Measurements from ENCODE around the gene SLC6A1.

SLC6A1 gene

DNA sequence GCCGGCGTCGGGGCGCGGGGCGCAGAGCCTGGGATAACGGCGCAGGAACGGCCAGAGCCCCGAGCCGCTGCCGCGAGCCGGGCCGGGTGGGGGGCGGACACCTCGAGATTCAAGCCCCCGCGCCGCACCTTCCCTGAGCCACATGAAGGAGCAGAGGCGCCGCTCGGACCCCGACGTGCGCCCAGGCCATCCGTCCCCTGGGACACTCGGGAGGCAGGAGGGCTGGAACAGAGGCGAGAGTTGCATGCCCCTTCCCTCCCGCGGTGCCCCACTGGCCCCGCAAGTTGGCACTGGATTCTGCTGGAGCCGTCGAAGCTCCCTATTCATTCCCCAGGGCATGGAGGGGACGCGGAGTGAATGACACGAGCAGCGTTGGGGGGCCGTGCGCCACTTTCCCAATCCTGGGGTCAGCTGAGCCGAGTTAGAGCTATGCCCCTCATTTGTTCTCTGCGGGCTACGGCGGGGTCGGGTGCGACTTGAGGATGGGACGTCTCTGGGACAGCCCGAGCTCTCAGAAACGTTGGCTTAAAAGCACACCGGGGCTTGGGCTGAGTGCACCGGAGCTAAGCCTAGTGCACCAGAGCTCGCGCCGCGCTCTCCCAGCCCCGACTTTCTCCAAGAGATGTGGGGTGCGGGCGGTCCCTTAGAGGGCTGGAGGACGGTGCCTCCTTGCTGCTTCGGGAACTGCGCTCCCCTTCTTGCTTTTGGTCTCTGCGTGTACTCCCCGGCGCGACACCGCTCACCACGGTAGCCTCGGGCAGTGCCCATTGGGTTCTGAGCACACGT is 588 bp downstream of the SLC6A1 start:
- no peak for DNase-seq (ENCODE audit: low read depth in 2 of 2, low spot score in 1 of 2)

DNA sequence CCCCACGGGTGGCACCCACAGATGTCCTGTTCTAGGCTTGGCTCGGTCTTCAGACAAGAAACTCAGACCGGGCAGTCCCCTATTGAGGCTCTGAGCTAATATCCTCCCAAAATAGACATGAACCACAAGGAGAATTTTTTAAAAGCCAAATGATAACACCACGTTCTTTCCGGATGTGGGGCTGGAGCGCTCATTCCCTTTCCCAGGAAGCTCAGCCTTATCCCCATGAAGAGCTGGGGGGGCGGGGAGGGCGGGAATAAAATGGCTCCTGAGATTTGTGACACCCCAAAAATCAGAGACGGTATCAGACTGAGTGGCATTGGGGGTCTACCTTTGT is 1.1 kb downstream of the SLC6A1 start:
- no peak for DNase-seq (ENCODE audit: low read depth in 2 of 2, low spot score in 1 of 2)

GRCh38 chr3:10994306-10994705 is 1.8 kb downstream of the SLC6A1 start:
- no peak for DNase-seq (ENCODE audit: low read depth in 2 of 2, low spot score in 1 of 2)

DNA sequence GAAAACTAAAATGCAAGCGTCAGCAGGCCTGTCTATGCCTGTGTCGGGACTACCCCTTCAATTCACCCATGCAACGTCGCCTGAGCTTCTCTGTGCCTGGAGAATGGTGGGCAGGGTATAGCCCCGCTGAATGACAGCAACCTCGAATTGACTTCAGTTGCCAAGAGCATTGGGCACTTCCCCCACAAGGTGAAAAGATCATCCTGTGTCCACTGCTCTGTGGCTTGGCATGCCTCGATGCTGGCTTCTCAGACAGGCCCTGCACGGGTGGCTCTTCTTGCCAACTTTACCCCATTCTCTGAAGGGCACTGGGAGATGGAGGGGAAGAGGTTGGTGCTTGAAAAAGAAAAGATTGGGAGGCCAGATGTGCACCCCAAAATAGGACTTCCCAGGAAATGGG is 3.3 kb downstream of the SLC6A1 start:
- DNase-seq (ENCODE audit: low read depth in 2 of 2, low spot score in 1 of 2), result no peak

DNA sequence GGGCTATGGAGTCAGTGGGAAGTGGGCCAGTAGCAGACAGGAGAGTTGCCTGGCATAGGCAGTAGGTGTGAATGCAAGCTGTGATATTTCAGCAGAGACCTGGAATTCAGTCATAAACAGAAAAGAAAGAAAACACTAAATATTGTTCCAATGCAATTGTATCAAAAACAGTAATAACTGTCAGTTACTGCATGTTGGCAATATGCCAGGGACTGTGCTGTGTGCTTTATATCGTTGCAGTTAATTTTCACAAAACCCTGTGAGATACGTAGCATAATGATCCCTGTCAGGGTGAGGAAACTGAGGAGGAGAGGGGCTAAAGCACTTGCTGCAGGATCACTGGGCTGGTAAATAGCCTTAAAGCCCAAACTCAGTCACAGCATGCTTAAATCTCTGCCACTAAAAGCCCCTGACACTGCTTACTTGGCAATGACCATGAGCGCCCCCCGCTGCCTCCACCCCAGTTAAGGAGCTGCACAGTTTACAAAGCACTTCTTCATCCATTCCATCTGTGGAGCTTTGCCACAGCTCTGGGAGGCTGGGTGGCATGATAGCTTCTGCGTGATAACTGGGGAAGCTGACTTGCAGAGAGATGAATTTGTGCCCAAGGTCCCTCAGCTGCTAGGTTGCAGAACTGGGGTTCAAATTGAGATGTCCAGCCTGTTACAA is 3.9 kb downstream of the SLC6A1 start:
- no peak for DNase-seq (ENCODE audit: low read depth in 2 of 2, low spot score in 1 of 2)

GRCh38 chr3:10997196-10997595 is 4.6 kb downstream of the SLC6A1 start:
- no peak for DNase-seq (ENCODE audit: low read depth in 2 of 2, low spot score in 1 of 2)

DNA sequence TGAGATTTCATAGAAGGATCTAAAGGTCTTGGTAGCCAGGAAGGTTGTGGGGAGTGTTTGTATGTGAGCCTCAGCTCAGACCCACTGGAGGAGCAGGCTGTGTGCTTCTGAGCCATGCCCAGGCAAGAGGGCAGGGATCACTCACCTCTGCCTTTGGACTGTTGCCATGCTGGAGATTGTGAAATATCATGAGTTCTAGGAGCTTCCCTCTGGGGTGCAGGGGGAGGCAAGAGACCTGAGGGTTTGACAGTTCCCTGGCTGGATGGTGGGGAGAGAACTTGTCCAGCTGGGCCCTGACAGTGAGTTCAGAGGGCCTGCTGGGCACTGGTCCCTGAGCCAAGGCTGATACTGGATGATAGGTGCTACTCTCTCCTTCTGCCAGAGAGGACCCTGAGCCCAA is 6.0 kb downstream of the SLC6A1 start:
- no peak for DNase-seq (ENCODE audit: low read depth in 2 of 2, low spot score in 1 of 2)

GRCh38 chr3:10999221-11000107 is 6.9 kb downstream of the SLC6A1 start:
- DNase-seq (ENCODE audit: low read depth in 2 of 2, low spot score in 1 of 2), result no peak

DNA sequence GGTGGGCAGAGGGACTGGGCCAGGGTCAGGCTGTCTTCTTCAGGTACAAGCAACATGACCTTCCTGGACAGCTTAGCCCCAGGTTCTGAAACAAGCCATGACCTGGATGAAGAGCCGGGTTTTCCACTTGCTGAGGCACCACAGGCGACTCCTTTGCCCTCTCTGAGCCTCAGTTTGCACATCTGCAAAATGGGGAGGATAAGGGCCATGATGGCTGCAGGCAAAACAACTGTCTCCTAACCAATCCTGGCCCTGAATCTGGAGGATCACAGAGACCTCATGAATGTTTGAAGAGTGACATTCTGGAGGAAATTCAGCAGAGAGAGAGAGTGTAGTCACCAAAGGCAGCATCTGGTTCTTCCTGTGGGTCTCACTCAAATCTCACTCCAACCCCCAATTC is 8.0 kb downstream of the SLC6A1 start:
- DNase-seq (ENCODE audit: low read depth in 2 of 2, low spot score in 1 of 2), result no peak

DNA sequence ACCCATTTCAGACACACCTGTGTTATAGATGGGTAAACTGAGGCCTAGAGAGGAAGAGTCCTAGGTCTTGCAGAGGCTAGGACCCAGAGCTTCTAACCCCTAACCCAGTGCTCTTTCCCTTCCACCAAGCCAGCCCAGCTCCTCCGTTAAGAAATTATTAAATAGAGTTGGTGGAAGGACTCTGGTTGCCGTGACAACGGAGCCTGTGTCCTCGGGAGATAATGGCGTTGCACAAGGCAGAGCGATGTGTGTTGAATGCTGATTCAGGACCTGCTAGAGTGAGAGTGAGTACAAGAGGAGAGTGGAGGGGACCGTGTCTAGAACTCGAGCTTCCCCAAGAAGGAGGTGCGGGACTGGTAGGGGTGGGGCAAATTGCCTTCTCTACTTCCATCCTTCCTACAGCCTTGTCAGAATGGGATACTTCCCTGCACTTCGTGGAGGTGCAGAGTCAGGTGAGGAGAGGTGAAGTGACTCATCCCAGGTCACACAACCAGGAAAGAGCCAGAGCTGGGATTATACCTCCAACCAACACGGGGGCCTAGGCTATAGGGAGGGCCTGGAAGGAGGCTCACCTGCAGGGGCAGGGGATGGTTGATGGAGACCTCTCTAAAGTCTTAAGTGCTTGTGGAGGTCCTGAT is 8.6 kb downstream of the SLC6A1 start:
- DNase-seq (ENCODE audit: low read depth in 2 of 2, low spot score in 1 of 2), result no peak

- DNase-seq (ENCODE audit: low read depth in 2 of 2, low spot score in 1 of 2), result no peak
Observed at GRCh38 chr3:11001658-11002021, 9.1 kb downstream of the SLC6A1 start.

DNA sequence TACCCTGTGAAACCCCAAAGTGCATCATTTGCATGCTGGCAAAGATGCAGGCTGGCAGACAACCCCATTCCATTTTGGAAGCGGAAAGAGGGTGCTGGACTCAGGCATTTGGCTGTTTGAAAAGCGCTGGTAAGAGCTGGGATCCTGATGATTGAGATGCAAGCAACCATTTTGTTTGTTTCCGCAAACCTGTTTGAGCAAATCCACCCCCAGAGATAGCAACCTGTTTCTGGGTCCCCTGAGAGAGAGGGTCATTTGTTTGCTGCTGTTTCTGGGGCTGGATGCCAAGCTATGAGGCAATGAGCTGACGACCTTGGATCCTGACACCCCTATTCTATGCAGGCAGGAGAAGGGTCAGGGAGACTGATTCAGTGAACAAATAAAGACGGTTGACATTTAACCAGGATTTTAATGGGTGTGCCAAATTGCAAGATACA is 9.8 kb downstream of the SLC6A1 start:
- no peak for DNase-seq (ENCODE audit: low read depth in 2 of 2, low spot score in 1 of 2)

DNA sequence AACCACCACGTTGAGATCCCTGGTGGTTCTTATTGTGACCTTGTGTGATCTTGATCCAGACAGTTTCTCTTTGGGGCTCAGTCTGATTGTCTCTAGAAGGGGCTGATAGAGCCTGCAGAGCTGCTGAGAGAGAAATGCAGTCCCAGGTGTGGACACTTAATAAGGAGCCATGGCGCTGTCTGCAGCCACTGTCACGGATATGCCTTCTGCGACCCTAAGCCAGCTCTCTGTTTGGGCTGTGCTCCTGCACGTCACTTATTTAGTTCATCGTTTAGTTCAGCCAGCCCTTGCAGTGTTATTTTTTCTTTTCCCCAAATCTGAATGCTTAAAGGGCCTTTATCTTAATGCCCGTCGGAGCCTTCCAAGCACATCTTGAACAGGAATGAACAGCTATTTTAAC is 12.0 kb downstream of the SLC6A1 start:
- DNase-seq (ENCODE audit: low read depth in 2 of 2, low spot score in 1 of 2), result no peak

DNA sequence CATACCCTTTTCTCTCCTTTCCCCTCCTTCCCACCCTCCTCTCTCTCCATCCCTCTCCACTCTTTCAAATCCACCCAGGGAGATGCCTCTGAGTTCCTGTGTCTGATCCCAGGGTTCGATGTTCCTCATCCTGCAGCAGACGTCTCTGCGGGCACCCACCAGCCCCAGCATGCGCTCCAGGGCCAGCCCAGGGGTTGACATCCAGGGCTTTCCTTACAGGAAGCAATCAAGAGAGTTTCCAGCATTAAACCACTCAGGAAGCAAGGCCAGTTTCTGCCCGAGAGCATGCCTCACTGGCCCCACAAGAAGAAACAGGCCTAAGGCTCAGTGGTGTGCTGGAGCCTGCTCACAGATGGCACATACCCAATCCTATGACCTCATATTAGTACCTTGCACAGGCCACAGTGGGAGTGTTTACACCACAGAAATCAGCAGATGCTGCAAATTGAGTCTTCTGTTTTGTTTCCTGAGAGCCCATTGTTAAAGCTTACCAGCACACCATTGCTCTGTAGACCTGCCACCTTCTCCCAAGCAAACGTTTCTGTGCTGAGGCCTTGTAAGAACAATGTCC is 13.2 kb downstream of the SLC6A1 start:
- no peak for DNase-seq (ENCODE audit: low read depth in 2 of 2, low spot score in 1 of 2)

DNA sequence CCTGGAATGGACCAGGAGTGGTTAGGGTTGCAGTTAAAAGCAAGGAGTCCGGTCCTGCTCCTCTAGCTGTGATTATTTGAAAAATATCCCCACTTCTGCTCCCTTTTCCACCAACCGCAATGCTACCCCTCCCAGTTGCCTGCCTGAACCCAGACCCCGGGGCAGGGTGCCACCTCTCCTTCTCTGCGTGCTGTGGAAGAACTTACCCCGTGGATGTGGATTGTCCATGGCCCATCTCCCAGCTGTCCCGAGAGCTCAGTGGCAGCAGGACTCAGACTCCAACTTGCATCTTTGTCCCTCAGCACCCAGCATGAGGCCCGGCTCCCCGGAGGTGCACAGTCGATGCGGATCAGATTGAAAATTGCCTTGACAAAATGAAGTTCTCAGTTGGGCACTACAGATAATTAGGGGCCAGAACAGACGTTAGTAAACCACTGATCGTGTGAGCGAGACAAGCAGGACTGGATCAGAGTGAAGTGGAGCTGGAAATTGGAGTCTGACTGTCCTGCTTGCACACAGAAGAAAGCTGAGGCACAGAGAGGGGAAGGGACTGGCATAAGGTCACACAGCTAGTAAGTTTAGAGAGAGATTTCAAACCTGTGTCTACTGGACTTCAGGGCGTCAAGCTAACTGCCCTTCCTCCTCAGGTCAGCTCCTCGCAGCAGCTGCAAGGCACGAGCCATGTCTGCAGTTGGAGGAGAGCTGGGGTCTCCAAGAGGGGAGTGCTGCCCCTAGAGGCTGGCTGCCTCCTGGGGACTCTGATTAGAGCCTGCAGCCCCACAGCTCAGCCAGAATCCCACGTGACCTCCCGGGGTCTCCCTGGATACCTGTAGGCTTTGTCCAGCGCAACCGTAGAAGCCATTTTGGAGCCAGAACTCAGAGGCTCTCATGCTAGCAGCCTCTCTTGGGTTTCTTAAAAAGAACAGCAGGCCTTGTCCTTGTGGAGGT is 14.7 kb downstream of the SLC6A1 start:
- DNase-seq (ENCODE audit: low read depth in 2 of 2, low spot score in 1 of 2), result no peak

- no peak for DNase-seq (ENCODE audit: low read depth in 2 of 2, low spot score in 1 of 2)
Observed at GRCh38 chr3:11009898-11010297, 17.4 kb downstream of the SLC6A1 start.

DNA sequence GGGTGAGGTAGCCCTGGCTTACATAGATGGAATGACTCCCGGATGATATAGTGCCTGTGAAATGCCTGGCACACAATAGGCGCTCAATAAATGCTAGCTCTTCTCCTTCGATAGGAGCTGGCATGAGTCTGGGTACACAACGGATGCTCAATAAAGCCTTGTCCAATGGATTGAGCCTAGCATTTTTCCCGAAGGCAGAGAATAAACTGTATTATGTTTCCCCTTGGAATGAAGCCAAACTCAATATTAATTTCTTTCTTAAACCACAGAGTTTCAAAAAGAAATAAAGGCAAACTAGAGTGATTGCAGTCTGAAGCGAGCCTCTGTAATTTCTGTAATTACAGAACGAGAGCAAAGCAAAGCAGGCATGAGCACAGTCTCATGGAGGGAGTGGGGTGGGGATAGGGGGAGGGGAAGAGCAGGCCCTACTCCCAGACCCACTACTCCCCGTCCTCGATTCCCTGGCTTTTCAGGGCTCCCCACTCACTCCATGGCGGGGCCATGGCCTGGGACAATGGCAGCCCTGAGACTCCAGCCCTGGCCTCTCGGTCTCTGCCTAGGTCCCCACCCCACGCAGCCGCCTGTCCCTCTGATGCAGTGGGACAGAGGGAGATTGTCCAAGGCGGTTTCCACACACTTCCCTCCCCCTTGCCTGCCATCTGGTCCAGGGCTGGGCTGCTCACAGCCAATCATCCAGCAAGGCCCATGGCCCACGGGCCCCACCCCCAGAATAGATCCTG is 18.0 kb downstream of the SLC6A1 start:
- DNase-seq (ENCODE audit: low read depth in 2 of 2, low spot score in 1 of 2), result no peak

GRCh38 chr3:11014253-11014652 is 21.7 kb downstream of the SLC6A1 start:
- no peak for DNase-seq (ENCODE audit: low read depth in 2 of 2, low spot score in 1 of 2)

- no peak for DNase-seq (ENCODE audit: low read depth in 2 of 2, low spot score in 1 of 2)
Observed at GRCh38 chr3:11014752-11015151, 22.2 kb downstream of the SLC6A1 start.
